ENCODE results near the gene DNASE1L1. TPM values are rescaled to one million over a fixed set of nuclear protein-coding genes. Genes with fewer than 3 reads are reported as not detected.

Gene DNASE1L1
- polyA plus RNA-seq, 1 experiment, result 25.7 TPM

DNA sequence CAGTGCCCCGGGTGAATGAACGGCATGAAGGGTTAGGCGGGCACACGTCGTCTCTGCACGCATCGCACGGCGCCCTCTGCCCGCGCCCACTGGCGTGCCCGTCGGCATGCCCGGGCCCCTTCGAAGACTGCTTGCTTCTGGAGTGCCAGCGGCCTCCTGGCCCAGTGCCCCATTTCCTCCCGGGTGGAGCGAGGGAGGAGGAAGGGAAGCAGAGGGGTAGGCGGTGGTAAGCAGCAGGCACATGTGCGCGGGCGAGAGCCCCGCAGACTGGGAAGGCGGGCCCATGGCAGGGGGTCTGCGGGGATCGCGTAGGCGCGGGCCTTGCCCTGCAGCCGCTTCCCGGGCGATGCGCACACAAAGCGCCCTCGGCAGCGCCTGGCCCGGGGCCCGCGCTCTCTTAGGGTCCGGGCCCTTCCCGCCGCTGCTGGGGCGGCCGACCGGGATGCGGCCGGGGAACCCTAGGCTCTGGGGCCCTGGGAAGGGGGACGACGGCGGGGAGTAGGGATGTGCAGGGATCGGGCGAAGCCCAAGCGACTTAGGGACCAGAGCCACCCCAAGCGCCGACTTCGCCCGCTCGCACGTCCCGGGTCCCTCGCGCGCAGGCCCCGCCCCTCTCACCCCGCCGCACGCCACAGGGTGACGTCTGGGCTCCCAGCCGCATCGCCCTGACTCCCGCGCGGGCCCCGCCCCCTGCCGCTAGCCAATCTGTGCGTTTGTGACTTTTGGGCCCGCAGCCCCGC lies 30.8 kb downstream of the DNASE1L1 start:
- TF ChIP-seq, protein P1, sequence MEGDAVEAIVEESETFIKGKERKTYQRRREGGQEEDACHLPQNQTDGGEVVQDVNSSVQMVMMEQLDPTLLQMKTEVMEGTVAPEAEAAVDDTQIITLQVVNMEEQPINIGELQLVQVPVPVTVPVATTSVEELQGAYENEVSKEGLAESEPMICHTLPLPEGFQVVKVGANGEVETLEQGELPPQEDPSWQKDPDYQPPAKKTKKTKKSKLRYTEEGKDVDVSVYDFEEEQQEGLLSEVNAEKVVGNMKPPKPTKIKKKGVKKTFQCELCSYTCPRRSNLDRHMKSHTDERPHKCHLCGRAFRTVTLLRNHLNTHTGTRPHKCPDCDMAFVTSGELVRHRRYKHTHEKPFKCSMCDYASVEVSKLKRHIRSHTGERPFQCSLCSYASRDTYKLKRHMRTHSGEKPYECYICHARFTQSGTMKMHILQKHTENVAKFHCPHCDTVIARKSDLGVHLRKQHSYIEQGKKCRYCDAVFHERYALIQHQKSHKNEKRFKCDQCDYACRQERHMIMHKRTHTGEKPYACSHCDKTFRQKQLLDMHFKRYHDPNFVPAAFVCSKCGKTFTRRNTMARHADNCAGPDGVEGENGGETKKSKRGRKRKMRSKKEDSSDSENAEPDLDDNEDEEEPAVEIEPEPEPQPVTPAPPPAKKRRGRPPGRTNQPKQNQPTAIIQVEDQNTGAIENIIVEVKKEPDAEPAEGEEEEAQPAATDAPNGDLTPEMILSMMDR (IDR thresholded peaks at IDR 0.05; ENCODE audit: low read depth, low read length), result no peak
- no peaks in the 10 kb centered on the region for H3K27me3 ChIP-seq (ENCODE audit: control insufficient read depth, insufficient read depth, low read length)
- CTCF ChIA-PET, result no interaction called here
- peak overlapping the region; percentile 54 for H3K4me3 ChIP-seq (ENCODE audit: low read depth, low read length)
- H3K9me3 ChIP-seq (ENCODE audit: control insufficient read depth, insufficient read depth, low read length), result no peaks in the 10 kb centered on the region
- POLR2A ChIA-PET, result interaction anchor here (0.6 to 1.5 kb wide), 2 partner anchors 8 to 67 kb away, joined by 4 to 16 read pairs; no protein-coding TSS in a partner anchor
- peak overlapping the region; percentile 68 for H3K27ac ChIP-seq (ENCODE audit: low read depth, low read length)
- DNase-seq (ENCODE audit: low read depth, low spot score), result no peak

DNA sequence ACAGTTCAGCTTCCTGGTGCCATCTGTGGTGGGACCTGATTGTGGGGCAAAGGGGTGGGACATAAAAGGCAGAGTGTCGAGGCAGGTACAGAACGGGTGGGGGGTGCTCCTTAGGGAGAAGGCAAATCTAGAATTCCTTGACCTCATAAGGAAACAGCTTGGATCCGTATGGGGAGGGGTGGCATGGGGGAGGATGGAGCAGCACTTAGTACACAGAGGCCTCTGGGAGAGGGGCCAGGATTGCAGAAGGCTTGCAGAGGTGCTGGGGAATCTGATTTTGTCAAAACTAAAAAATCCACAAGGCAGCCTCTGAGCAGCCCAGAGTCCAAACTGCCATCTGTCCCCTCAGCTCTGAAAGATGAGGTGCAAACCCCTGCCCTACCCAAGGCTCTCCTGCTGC lies 32.3 kb downstream of the DNASE1L1 start:
- DNase-seq (ENCODE audit: low read depth, low spot score), result no peak
- Histone ChIP-seq H3K27me3 (ENCODE audit: control insufficient read depth, insufficient read depth, low read length) (no peaks in the 10 kb centered on the region), H3K27ac (ENCODE audit: low read depth, low read length) (peak overlapping the region; percentile 57), H3K4me3 (ENCODE audit: low read depth, low read length) (no peak overlapping the region), H3K9me3 (ENCODE audit: control insufficient read depth, insufficient read depth, low read length) (no peaks in the 10 kb centered on the region)
- TF ChIP-seq, protein P1 (IDR thresholded peaks at IDR 0.05; ENCODE audit: low read depth, low read length), result no peak
- POLR2A ChIA-PET, result no interaction called here
- CTCF ChIA-PET, result no interaction called here

DNA sequence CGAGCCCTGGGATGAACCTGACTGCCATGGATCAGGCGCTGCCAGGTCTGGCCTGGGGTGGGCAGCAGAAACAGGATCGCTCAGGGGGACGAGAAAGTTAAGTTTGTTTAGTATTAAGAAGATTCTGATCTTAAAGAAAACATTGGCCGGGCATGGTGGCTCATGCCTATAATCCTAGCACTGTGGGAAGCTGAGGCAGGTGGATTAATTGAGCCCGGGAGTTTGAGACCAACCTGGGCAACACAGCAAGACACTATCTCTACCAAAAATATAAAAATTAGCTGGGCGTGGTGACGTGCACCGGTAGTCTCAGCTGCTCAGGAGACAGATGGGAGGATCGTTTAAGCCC lies 33.9 kb downstream of the DNASE1L1 start:
- ChIA-PET CTCF (no interaction called here), POLR2A (no interaction called here)
- Histone ChIP-seq H3K9me3 (ENCODE audit: control insufficient read depth, insufficient read depth, low read length) (no peaks in the 10 kb centered on the region), H3K4me3 (ENCODE audit: low read depth, low read length) (peak overlapping the region; percentile 52), H3K27me3 (ENCODE audit: control insufficient read depth, insufficient read depth, low read length) (no peaks in the 10 kb centered on the region), H3K27ac (ENCODE audit: low read depth, low read length) (peak overlapping the region; percentile 65)
- no peak for DNase-seq (ENCODE audit: low read depth, low spot score)
- TF ChIP-seq, protein P1 (IDR thresholded peaks at IDR 0.05; ENCODE audit: low read depth, low read length), result no peak

DNA sequence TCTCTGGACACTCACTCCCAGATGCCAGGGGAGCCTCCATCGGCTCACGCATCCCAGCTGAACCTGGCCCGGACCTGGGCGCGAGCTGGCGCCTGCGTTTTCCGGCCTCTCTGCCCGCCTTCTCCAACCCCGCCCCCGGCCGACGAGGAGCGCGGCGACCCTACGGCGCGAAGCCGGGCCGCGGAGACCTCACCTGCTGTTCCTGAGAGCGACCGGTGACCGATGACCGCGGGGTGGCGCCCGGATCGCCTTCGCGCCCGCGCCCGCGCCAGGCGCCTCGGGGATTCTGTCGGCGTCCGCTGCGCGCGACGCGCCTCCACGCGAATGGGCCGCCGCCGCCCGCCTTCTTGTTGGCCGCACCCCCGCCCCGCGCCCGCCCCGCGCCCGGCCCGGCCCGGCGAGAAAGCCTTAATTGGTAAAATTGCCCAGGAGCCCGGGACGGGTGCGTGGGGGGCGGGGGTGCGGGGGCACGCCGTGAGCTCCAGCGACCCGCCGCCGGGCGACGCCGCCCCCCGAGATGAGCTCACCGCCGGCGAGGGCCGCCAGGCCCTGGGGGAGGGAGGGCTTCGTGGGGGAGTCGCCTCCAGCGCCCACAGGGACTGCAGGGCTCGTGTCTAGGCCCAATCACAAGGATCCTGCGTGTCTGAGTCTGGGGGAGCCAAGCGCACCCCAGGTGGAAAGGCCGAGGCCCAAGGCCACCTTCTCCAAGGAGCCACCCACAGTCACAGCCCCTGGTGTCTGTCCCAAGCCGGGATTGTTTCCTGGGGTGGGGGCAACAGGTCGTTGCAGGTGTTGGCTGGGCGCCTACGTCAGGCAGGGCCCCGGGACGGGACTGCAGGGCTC lies 34.5 kb downstream of the DNASE1L1 start, which contains the start of gene FLNA:
TSS of gene FLNA (minus strand) at position 322 of the 843 bp plus-strand sequence. CDS start 3,389 bp downstream, outside the sequence.
- ChIA-PET CTCF (interaction anchor here (0.6 to 1.5 kb wide), 4 partner anchors 35 to 400 kb away, joined by 3 to 5 read pairs (median 3); partner anchors contain the start of gene DNASE1L1), POLR2A (no interaction called here)
- TF ChIP-seq, protein P1 (IDR thresholded peaks at IDR 0.05; ENCODE audit: low read depth, low read length), result no peak
- Histone ChIP-seq H3K27me3 (ENCODE audit: control insufficient read depth, insufficient read depth, low read length) (no peaks in the 10 kb centered on the region), H3K9me3 (ENCODE audit: control insufficient read depth, insufficient read depth, low read length) (no peaks in the 10 kb centered on the region), H3K27ac (ENCODE audit: low read depth, low read length) (peak within 1 kb of the TSS; percentile 77), H3K4me3 (ENCODE audit: low read depth, low read length) (peak within 1 kb of the TSS; percentile 66)
- DNase-seq (ENCODE audit: low read depth, low spot score), result no peak

All from AG04450 (cell line).